Measurements from ENCODE around the gene ABCC12.

The ABCC12 gene

GRCh38 chr16:48152226-48152625, 3.6 kb downstream of the ABCC12 start:
- Histone ChIP-seq H3K36me3 (ENCODE audit: control insufficient read depth, insufficient read depth, low read length) (no peaks in the 10 kb centered on the region), H3K4me3 (ENCODE audit: insufficient read depth, low read depth, low read length) (no peak overlapping the region), H3K27ac (ENCODE audit: insufficient read depth, low read depth, low read length, poor library complexity, severe bottlenecking) (no peak overlapping the region), H3K4me1 (ENCODE audit: control insufficient read depth, insufficient read depth, low read length) (no peaks in the 10 kb centered on the region), H3K9me3 (ENCODE audit: control insufficient read depth, low read length) (no peaks in the 10 kb centered on the region), H3K27me3 (ENCODE audit: control insufficient read depth, insufficient read depth, low read length, poor library complexity, severe bottlenecking) (no peaks in the 10 kb centered on the region)
- WGBS, 2 experiments = 95% methylated on average over 9 of the region's 9 CpGs

DNA sequence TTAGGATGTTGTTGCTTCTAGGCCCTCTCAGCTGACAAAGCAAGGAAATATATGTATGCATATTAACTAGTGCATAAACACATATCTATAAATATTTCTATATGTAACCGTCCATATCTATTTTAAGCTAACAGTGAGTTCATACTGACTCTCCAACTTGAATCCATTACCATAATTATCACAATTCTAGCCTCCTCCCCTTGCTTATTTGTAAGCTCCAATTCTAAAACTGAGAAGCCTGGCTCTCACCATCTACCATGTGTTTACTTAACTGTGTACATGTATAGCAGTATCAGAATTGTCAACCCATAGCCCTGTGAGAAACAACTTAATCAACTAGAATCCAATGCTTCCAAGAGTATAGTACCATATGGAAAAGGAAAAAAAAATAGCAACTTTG, 5.1 kb downstream of the ABCC12 start:
- H3K9me3 ChIP-seq (ENCODE audit: control insufficient read depth, low read length) = no peaks in the 10 kb centered on the region
- no peaks in the 10 kb centered on the region for H3K36me3 ChIP-seq (ENCODE audit: control insufficient read depth, insufficient read depth, low read length)
- H3K4me3 ChIP-seq (ENCODE audit: insufficient read depth, low read depth, low read length) = no peak overlapping the region
- 93 to 94% methylated on average over 1 of the region's 1 CpG for WGBS, 2 experiments
- H3K27ac ChIP-seq (ENCODE audit: insufficient read depth, low read depth, low read length, poor library complexity, severe bottlenecking) = no peak overlapping the region
- no peaks in the 10 kb centered on the region for H3K27me3 ChIP-seq (ENCODE audit: control insufficient read depth, insufficient read depth, low read length, poor library complexity, severe bottlenecking)
- H3K4me1 ChIP-seq (ENCODE audit: control insufficient read depth, insufficient read depth, low read length) = no peaks in the 10 kb centered on the region

DNA sequence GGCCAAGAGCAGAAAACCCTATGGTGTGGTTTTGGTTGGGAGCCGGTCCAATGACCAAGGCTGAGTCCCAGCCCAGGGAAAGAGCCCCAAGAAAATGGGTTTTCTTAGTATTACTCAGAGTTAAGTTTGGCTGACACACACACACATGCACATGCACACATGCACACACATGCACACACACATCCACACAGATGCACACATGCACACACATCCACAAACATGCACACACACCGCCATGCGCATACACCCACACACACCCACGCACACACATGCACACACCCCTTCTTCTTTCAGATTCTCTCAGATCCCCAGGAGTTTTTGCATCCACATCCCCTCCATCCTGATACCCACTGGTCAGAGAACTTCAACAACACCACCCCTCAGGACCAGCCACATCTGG, 9.1 kb downstream of the ABCC12 start:
- Histone ChIP-seq H3K4me1 (ENCODE audit: control insufficient read depth, insufficient read depth, low read length) (no peaks in the 10 kb centered on the region), H3K27ac (ENCODE audit: insufficient read depth, low read depth, low read length, poor library complexity, severe bottlenecking) (no peak overlapping the region), H3K27me3 (ENCODE audit: control insufficient read depth, insufficient read depth, low read length, poor library complexity, severe bottlenecking) (no peaks in the 10 kb centered on the region), H3K4me3 (ENCODE audit: insufficient read depth, low read depth, low read length) (no peak overlapping the region), H3K9me3 (ENCODE audit: control insufficient read depth, low read length) (no peaks in the 10 kb centered on the region), H3K36me3 (ENCODE audit: control insufficient read depth, insufficient read depth, low read length) (no peaks in the 10 kb centered on the region)
- WGBS, 2 experiments = 94 to 96% methylated on average over 4 of the region's 4 CpGs

DNA sequence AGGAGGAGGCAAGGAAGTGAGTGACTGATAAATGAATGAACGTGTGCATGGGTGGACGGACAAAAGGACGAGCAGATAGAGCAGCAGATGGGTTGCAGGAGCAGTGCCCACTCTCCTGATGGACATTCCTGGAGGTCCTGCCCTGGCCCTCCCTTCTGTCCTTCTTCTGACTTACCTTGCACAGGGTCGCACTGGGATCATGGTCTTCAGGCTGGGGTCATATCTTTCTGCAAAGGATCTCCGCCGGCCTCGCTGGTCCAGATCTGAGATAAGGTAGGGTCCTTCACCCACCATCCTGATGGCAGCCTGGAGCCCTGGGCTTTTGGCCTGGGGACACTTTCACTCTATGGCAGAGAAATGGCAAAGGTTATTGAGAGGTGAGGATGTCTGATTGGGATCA, 9.7 kb downstream of the ABCC12 start:
- H3K27ac ChIP-seq (ENCODE audit: insufficient read depth, low read depth, low read length, poor library complexity, severe bottlenecking) = no peak overlapping the region
- H3K9me3 ChIP-seq (ENCODE audit: control insufficient read depth, low read length) = no peaks in the 10 kb centered on the region
- WGBS, 2 experiments = 95% methylated on average over 7 of the region's 7 CpGs
- H3K36me3 ChIP-seq (ENCODE audit: control insufficient read depth, insufficient read depth, low read length) = no peaks in the 10 kb centered on the region
- H3K4me3 ChIP-seq (ENCODE audit: insufficient read depth, low read depth, low read length) = no peak overlapping the region
- no peaks in the 10 kb centered on the region for H3K4me1 ChIP-seq (ENCODE audit: control insufficient read depth, insufficient read depth, low read length)
- H3K27me3 ChIP-seq (ENCODE audit: control insufficient read depth, insufficient read depth, low read length, poor library complexity, severe bottlenecking) = no peaks in the 10 kb centered on the region

- H3K27ac ChIP-seq (ENCODE audit: insufficient read depth, low read depth, low read length, poor library complexity, severe bottlenecking) = no peak overlapping the region
- no peak overlapping the region for H3K4me3 ChIP-seq (ENCODE audit: insufficient read depth, low read depth, low read length)
- H3K27me3 ChIP-seq (ENCODE audit: control insufficient read depth, insufficient read depth, low read length, poor library complexity, severe bottlenecking) = no peaks in the 10 kb centered on the region
- no peaks in the 10 kb centered on the region for H3K36me3 ChIP-seq (ENCODE audit: control insufficient read depth, insufficient read depth, low read length)
- no peaks in the 10 kb centered on the region for H3K9me3 ChIP-seq (ENCODE audit: control insufficient read depth, low read length)
- no peaks in the 10 kb centered on the region for H3K4me1 ChIP-seq (ENCODE audit: control insufficient read depth, insufficient read depth, low read length)
- WGBS, 2 experiments = 94% methylated on average over 9 of the region's 9 CpGs
These were observed 11.9 kb downstream of the ABCC12 start for GRCh38 chr16:48143812-48144368.

DNA sequence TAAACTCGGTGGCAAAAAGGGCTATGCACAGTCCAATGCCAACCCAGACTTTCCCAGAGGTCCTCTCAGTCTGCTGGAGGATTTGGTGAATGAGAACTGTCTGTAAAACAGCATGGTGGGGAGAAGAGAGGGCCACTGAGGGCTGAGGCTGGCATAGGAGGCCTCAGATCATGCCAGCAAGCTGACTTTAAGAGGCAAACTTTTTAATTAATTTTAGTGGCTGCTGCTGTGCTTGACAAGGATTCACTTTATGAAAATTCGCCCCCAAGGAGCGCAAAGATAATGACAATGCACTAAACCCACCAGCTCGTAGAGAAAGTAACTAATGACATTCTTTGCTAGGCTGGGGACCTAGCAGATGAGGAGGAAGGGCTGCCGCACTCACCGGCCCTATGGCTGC, 15.0 kb downstream of the ABCC12 start:
- no peaks in the 10 kb centered on the region for H3K9me3 ChIP-seq (ENCODE audit: control insufficient read depth, low read length)
- no peak overlapping the region for H3K27ac ChIP-seq (ENCODE audit: insufficient read depth, low read depth, low read length, poor library complexity, severe bottlenecking)
- no peaks in the 10 kb centered on the region for H3K27me3 ChIP-seq (ENCODE audit: control insufficient read depth, insufficient read depth, low read length, poor library complexity, severe bottlenecking)
- no peaks in the 10 kb centered on the region for H3K36me3 ChIP-seq (ENCODE audit: control insufficient read depth, insufficient read depth, low read length)
- H3K4me3 ChIP-seq (ENCODE audit: insufficient read depth, low read depth, low read length) = no peak overlapping the region
- 93 to 96% methylated on average over 6 of the region's 6 CpGs for WGBS, 2 experiments
- H3K4me1 ChIP-seq (ENCODE audit: control insufficient read depth, insufficient read depth, low read length) = peaks cover 4% of the 10 kb centered on the region

- Histone ChIP-seq H3K9me3 (ENCODE audit: control insufficient read depth, low read length) (no peaks in the 10 kb centered on the region), H3K4me3 (ENCODE audit: insufficient read depth, low read depth, low read length) (no peak overlapping the region), H3K27me3 (ENCODE audit: control insufficient read depth, insufficient read depth, low read length, poor library complexity, severe bottlenecking) (no peaks in the 10 kb centered on the region), H3K27ac (ENCODE audit: insufficient read depth, low read depth, low read length, poor library complexity, severe bottlenecking) (no peak overlapping the region), H3K36me3 (ENCODE audit: control insufficient read depth, insufficient read depth, low read length) (no peaks in the 10 kb centered on the region), H3K4me1 (ENCODE audit: control insufficient read depth, insufficient read depth, low read length) (peaks cover 4% of the 10 kb centered on the region)
- WGBS, 2 experiments = 97 to 100% methylated on average over 3 of the region's 3 CpGs
These were observed 16.3 kb downstream of the ABCC12 start for GRCh38 chr16:48139517-48139916.

- no peaks in the 10 kb centered on the region for H3K27me3 ChIP-seq (ENCODE audit: control insufficient read depth, insufficient read depth, low read length, poor library complexity, severe bottlenecking)
- H3K4me1 ChIP-seq (ENCODE audit: control insufficient read depth, insufficient read depth, low read length) = peaks cover 4% of the 10 kb centered on the region
- H3K36me3 ChIP-seq (ENCODE audit: control insufficient read depth, insufficient read depth, low read length) = no peaks in the 10 kb centered on the region
- no peaks in the 10 kb centered on the region for H3K9me3 ChIP-seq (ENCODE audit: control insufficient read depth, low read length)
- H3K27ac ChIP-seq (ENCODE audit: insufficient read depth, low read depth, low read length, poor library complexity, severe bottlenecking) = no peak overlapping the region
- H3K4me3 ChIP-seq (ENCODE audit: insufficient read depth, low read depth, low read length) = no peak overlapping the region
- 92 to 95% methylated on average over 2 of the region's 2 CpGs for WGBS, 2 experiments
These were observed 17.2 kb downstream of the ABCC12 start for GRCh38 chr16:48138543-48138942.

- Histone ChIP-seq H3K27ac (ENCODE audit: insufficient read depth, low read depth, low read length, poor library complexity, severe bottlenecking) (no peak overlapping the region), H3K27me3 (ENCODE audit: control insufficient read depth, insufficient read depth, low read length, poor library complexity, severe bottlenecking) (no peaks in the 10 kb centered on the region), H3K4me3 (ENCODE audit: insufficient read depth, low read depth, low read length) (no peak overlapping the region), H3K9me3 (ENCODE audit: control insufficient read depth, low read length) (no peaks in the 10 kb centered on the region), H3K4me1 (ENCODE audit: control insufficient read depth, insufficient read depth, low read length) (peaks cover 4% of the 10 kb centered on the region), H3K36me3 (ENCODE audit: control insufficient read depth, insufficient read depth, low read length) (no peaks in the 10 kb centered on the region)
- 90 to 93% methylated on average over 3 of the region's 3 CpGs for WGBS, 2 experiments
These were observed 18.0 kb downstream of the ABCC12 start for GRCh38 chr16:48137822-48138221.

DNA sequence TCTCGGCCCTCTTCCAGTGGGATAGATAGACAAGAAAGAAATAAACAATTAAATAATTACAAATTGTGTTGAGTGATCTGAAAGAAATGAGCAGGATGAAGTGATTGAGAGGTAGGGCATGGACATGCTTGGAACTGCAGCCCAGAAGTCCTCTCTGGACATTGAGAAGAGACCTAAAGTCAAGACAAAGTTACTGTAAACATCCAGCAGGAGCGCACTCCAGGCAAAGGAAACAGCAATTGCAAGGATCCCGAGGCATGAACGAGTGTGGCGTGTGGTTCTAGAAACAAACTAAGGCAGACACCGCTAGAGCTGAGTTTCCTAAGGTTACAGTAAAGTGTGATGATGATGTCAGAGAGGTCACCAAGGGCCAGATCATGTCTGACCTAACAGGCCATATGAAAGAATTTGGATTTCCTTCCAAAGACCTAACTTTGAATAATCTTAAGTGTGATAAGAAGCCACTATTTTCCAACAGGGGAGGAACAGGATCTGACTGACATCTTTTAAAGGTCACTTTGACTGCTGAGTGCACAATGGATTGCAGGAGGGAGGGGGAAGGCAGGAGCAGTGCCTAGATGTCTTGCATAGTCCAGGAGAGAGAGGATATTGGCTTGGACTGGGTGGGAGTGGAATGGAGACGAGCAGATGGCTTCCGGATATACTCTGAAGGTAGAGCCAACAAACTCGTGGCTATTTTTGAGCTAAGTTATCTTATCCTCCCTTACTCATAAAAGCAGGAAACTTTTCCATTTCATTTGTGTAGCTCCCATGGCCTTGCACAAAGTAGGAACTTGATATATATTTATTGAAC, 19.0 kb downstream of the ABCC12 start:
- no peak overlapping the region for H3K27ac ChIP-seq (ENCODE audit: insufficient read depth, low read depth, low read length, poor library complexity, severe bottlenecking)
- no peaks in the 10 kb centered on the region for H3K36me3 ChIP-seq (ENCODE audit: control insufficient read depth, insufficient read depth, low read length)
- H3K9me3 ChIP-seq (ENCODE audit: control insufficient read depth, low read length) = no peaks in the 10 kb centered on the region
- H3K4me3 ChIP-seq (ENCODE audit: insufficient read depth, low read depth, low read length) = no peak overlapping the region
- no peaks in the 10 kb centered on the region for H3K27me3 ChIP-seq (ENCODE audit: control insufficient read depth, insufficient read depth, low read length, poor library complexity, severe bottlenecking)
- whole genome bisulfite sequencing, 2 experiments = 95% methylated on average over 9 of the region's 9 CpGs
- H3K4me1 ChIP-seq (ENCODE audit: control insufficient read depth, insufficient read depth, low read length) = peaks cover 4% of the 10 kb centered on the region
